HCT116 (cell line): ENCODE data around the gene APOC1.

Experiments used
- CEBPB ChIP-seq: IDR thresholded peaks from 2 replicates; pipeline ENCODE4 v1.6.1; 2012; ENCODE audit warnings: low read depth
- CTCF ChIP-seq, 3 experiments: fragments of 200-600 bp in 1 of 3; sonication (generic) in 1 of 3; IDR thresholded peaks in 2 of 3; conservative IDR thresholded peaks in 1 of 3; 2 replicates each; pipeline ENCODE4 v1.5.1; 2012 to 2017; ENCODE audit warnings: low read depth in 2 of 3, low read length in 2 of 3, antibody characterized with exemption in 1 of 3, borderline replicate concordance in 1 of 3, control low read depth in 1 of 3, mild to moderate bottlenecking in 1 of 3, mixed read lengths in 1 of 3, mixed run types in 1 of 3, moderate library complexity in 1 of 3; ENCODE audit not compliant: insufficient read depth in 1 of 3
- EGR1 ChIP-seq: IDR thresholded peaks from 2 replicates; pipeline ENCODE4 v1.6.1; 2012; ENCODE audit warnings: low read depth
- EZH2 ChIP-seq: fragments of 200-600 bp; sonication (generic); IDR thresholded peaks from 2 replicates; pipeline ENCODE4 v1.6.1; 2017; ENCODE audit warnings: antibody characterized with exemption, mixed run types
- EZH2phosphoT487 ChIP-seq: fragments of 200-600 bp; IDR thresholded peaks from 2 replicates; pipeline ENCODE4 v1.6.1; 2018; ENCODE audit warnings: antibody characterized with exemption, borderline replicate concordance
- MAX ChIP-seq: IDR thresholded peaks from 2 replicates; pipeline ENCODE4 v1.6.1; 2012
- POLR2A ChIP-seq: IDR thresholded peaks from 2 replicates; pipeline ENCODE4 v1.7.0; 2011; ENCODE audit warnings: borderline replicate concordance; ENCODE audit not compliant: insufficient read depth, insufficient read length; ENCODE audit errors: extremely low read depth
- RAD21 ChIP-seq: IDR thresholded peaks from 2 replicates; pipeline ENCODE4 v1.6.1; 2012; ENCODE audit warnings: low read depth, mild to moderate bottlenecking
- REST ChIP-seq: IDR thresholded peaks from 2 replicates; pipeline ENCODE4 v1.6.1; 2012; ENCODE audit warnings: low read depth
- SP1 ChIP-seq: IDR thresholded peaks from 2 replicates; pipeline ENCODE4 v1.6.1; 2012; ENCODE audit warnings: low read depth
- TCF7L2 ChIP-seq: IDR thresholded peaks from 2 replicates; pipeline ENCODE4 v1.7.0; 2011; ENCODE audit warnings: borderline replicate concordance, inconsistent platforms; ENCODE audit not compliant: insufficient read depth, insufficient read length; ENCODE audit errors: extremely low read depth

- TF ChIP-seq SP1 (no peak), CTCF (IDR thresholded peaks at IDR 0.05 in 2 of 3, conservative IDR thresholded peaks at IDR 0.05 in 1 of 3; ENCODE audit: borderline replicate concordance in 1 of 3, insufficient read depth in 1 of 3, low read depth in 2 of 3, low read length in 2 of 3) (no peak), REST (no peak), EZH2phosphoT487 (no peak), EZH2 (no peak), TCF7L2 (no peak), POLR2A (no peak), CEBPB (no peak), EGR1 (no peak), RAD21 (no peak), MAX (no peak)
Measured at GRCh38 chr19:44947041-44947581, 32.7 kb downstream of the APOC1 start.
